BE2C (cell line): ENCODE data around the gene MEAK7.

ENCODE experiments used
- DNase-seq: peaks from one replicate; pipeline ENCODE4 v3.0.0-alpha.2; 2020
- H3K27me3 ChIP-seq: fragments of 250-450 bp; sonication (Bioruptor Pico); 2 replicates; pipeline ENCODE4 v1.5.1; 2020; ENCODE audit warnings: mild to moderate bottlenecking
- H3K36me3 ChIP-seq: fragments of 250-450 bp; sonication (Bioruptor Pico); 2 replicates; pipeline ENCODE4 v1.5.1; 2020; ENCODE audit warnings: mild to moderate bottlenecking
- H3K4me1 ChIP-seq: fragments of 250-450 bp; sonication (Bioruptor Pico); 2 replicates; pipeline ENCODE4 v1.5.1; 2020
- H3K4me3 ChIP-seq: 2 replicates; pipeline ENCODE4 v1.5.1; 2011; ENCODE audit warnings: low read depth, low read length
- H3K9me3 ChIP-seq: fragments of 250-450 bp; sonication (Bioruptor Pico); 2 replicates; pipeline ENCODE4 v1.5.1; 2020
- TF ChIP-seq, protein P1 (sequence below): IDR thresholded peaks from 2 replicates; pipeline ENCODE4 v1.5.1; 2012; ENCODE audit warnings: mild to moderate bottlenecking, low read depth, low read length

MEAK7 gene

DNA sequence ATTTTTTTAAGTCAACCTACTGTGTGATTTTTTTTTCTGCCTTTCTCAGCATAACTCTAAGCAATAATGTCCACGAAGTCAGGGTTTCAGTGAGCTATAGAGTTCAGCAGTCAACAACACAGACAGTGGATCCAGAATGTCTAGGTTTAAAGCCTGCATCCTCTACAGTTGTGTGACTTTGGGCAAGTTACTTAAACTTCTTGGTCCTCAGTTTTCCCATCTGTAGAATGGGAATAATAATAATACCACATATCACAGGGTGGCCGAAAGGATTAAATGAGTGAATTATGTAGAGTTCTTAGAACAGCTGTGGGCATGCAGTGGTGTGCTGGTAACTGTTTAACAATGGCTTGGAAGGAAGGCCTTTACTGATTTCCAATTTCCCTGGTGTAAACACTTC is 38.8 kb upstream of the MEAK7 start:
- no peaks in the 10 kb centered on the region for H3K9me3 ChIP-seq
- H3K4me1 ChIP-seq = no peaks in the 10 kb centered on the region
- no peak overlapping the region for H3K4me3 ChIP-seq
- no peak for DNase-seq
- no peaks in the 10 kb centered on the region for H3K36me3 ChIP-seq
- TF ChIP-seq, protein P1, sequence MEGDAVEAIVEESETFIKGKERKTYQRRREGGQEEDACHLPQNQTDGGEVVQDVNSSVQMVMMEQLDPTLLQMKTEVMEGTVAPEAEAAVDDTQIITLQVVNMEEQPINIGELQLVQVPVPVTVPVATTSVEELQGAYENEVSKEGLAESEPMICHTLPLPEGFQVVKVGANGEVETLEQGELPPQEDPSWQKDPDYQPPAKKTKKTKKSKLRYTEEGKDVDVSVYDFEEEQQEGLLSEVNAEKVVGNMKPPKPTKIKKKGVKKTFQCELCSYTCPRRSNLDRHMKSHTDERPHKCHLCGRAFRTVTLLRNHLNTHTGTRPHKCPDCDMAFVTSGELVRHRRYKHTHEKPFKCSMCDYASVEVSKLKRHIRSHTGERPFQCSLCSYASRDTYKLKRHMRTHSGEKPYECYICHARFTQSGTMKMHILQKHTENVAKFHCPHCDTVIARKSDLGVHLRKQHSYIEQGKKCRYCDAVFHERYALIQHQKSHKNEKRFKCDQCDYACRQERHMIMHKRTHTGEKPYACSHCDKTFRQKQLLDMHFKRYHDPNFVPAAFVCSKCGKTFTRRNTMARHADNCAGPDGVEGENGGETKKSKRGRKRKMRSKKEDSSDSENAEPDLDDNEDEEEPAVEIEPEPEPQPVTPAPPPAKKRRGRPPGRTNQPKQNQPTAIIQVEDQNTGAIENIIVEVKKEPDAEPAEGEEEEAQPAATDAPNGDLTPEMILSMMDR = no peak
- no peaks in the 10 kb centered on the region for H3K27me3 ChIP-seq

DNA sequence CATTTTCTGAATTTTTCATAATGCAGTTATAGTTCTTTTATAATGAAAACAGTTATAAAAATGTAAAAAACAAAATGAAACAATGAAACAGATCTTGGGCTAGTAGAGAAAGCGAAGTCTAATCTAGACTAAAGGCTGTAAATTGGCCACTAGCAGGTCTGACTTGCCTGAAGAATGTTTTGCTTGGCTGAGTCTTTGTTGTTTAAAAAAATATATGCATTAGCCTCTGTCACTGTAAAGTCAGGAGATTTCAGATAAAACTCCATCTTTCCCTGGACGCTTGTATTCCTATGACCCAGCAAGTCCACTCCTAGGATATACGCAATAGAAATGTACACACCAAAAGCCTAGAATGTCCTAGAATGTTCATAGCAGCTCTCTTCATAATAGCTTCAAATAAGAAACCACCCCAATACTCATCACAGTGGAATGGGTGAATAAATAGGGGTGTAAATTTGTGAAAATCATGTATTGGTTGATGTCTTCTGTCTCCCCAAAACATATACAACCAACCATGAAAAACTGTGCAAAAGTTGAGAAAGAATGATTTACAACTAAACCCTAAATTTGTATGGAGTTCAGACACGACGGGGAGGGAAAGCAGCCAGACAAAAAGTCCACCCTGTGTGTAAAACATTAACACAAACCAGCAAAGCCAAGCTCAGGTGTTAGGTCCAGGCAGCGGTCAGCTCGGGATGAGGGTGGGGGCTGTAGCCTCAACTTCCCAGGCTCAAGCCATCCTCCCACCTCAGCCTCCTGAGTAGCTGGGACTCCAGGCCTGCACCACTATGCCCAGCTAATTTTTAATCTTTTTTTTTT is 37.7 kb upstream of the MEAK7 start:
- TF ChIP-seq, protein P1 = no peak
- no peaks in the 10 kb centered on the region for H3K27me3 ChIP-seq
- no peaks in the 10 kb centered on the region for H3K9me3 ChIP-seq
- H3K4me1 ChIP-seq = no peaks in the 10 kb centered on the region
- DNase-seq = no peak
- H3K36me3 ChIP-seq = no peaks in the 10 kb centered on the region
- no peak overlapping the region for H3K4me3 ChIP-seq

DNA sequence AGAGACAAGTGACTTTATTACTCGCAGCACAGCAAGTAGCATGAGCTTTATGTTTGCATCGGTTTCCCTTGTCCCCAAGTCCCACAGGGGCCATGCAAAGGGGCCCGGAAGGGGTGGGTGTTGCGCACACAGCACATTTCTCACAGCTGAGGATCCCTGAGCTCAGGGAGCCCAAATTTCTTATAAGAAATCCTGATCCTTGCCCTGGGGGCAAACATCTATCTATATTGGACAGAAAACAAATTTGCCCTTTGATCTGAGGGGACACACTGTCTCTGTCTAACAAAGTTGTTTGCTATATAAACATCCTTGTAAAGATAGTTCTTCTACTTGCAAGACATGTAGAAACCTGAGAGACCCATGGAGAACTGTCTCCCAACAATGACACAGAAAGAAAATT is 35.7 kb upstream of the MEAK7 start:
- Histone ChIP-seq H3K9me3 (no peaks in the 10 kb centered on the region), H3K27me3 (no peaks in the 10 kb centered on the region), H3K36me3 (no peaks in the 10 kb centered on the region), H3K4me3 (no peak overlapping the region), H3K4me1 (no peaks in the 10 kb centered on the region)
- TF ChIP-seq, protein P1 = no peak
- DNase-seq = no peak

DNA sequence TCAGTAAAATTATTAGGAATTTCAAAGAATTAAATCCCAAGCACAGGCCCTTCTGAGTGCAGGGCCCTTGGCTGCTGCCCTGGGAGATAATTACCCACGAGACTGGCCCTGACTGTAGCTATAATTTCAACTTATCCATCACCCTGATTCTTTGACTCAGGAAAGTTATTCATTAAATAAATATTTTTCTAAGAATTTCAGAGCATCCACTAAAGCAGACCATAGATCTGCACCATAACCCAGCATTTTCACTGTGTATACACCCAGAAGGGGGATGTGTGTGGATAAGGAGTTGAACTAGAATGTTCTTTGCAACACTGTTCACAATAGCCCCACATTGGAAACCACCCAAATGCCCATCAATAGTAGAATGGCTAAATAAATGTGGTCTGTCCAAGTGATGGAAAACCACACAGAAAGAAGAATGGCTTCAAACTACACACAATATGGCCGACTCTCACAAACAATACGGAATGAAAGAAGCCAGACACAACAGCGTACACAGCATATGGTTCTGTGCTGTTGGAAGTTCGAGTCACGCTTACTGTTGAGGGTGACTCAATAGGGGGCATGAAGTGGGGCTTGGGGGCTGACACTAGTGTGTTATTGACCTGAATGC is 33.9 kb upstream of the MEAK7 start:
- TF ChIP-seq, protein P1 = no peak
- Histone ChIP-seq H3K27me3 (no peaks in the 10 kb centered on the region), H3K36me3 (no peaks in the 10 kb centered on the region), H3K4me3 (no peak overlapping the region), H3K9me3 (no peaks in the 10 kb centered on the region), H3K4me1 (no peaks in the 10 kb centered on the region)
- DNase-seq = no peak

DNA sequence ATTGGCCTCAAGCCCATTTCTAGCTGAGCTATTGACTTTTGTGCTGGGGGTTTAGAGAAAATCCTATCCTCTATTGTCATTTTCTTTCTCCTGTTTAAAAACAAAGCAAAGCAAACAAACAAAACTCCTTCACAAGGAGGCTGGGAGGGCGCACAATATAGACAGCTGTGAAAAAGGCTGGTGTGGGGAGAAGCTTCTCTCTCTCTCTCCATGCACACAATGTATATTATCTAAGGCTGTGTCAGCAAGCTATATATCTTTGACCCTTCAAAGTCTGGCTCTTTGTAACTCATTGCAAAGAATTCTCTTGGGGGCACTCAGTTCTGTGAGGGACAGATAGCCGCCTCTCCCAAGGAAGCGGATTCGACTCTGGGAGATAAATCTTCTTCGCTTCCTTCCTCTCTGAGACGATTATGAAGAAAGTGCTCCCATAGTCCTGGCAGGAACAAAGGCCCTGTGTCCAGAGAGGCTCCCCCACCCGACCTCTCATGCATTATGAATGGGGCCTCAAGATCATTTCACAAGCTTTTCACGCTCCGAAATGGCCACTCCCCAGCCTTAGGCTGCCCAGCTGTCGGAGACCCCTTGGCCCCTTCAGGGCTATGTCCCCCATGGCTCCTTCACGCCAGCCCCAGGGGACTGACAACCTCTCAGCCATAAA is 33.2 kb upstream of the MEAK7 start:
- DNase-seq = no peak
- TF ChIP-seq, protein P1 = no peak
- no peaks in the 10 kb centered on the region for H3K9me3 ChIP-seq
- H3K27me3 ChIP-seq = no peaks in the 10 kb centered on the region
- H3K4me1 ChIP-seq = no peaks in the 10 kb centered on the region
- H3K36me3 ChIP-seq = no peaks in the 10 kb centered on the region
- H3K4me3 ChIP-seq = no peak overlapping the region

DNA sequence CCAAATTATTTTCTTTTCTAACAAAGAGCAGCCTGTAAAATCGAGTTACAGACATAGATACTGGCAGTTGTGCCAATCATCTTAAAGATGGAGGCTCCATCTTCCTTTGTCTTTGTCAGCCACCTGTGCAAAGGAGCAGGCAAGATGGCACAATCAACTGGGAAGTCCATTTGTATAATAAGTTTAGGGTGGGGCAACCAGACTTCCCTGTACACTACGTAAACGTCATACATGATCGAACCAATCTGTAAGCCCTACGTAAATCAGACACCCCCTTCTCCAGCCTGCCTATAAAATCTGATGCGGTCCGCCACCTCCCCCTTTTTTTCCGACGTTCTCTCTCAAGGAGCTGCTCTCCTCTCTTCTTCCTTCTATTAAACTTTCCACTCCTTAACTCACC is 31.4 kb upstream of the MEAK7 start:
- no peaks in the 10 kb centered on the region for H3K4me1 ChIP-seq

More for the DNA sequence above, 31.4 kb upstream of the MEAK7 start:
- TF ChIP-seq, protein P1 = no peak
- Histone ChIP-seq H3K36me3 (no peaks in the 10 kb centered on the region), H3K4me3 (no peak overlapping the region), H3K27me3 (no peaks in the 10 kb centered on the region), H3K9me3 (no peaks in the 10 kb centered on the region)
- DNase-seq = no peak
